Stimulated activated effector memory CD8-positive, alpha-beta T cell treated with anti-CD3 and anti-CD28 coated beads, Interleukin-12 subunit alpha, Interleukin-12 subunit beta, amount 100 ng/mL, for 72 hours (primary cell): Measurements from ENCODE around the gene TMEM178B.
A peak's percentile ranks its signal among the peaks of the same experiment; 100 is the strongest.
"Not testable (repeated sequence)": the region's sequence is repeated elsewhere in the genome, so short reads cannot be mapped to it uniquely, and the experiment has no call there.

Experiments
- ATAC-seq: fragments of 150-1000 bp; cut with Tn5 transposase; 2 replicates; pipeline ENCODE4 v1.10.0; 2021
- DNase-seq, 2 donors: peaks; one replicate each; pipeline ENCODE4 v3.0.0; 2021 to 2022; ENCODE audit warnings: low spot score in 2 of 2
- H3K27ac Mint-ChIP-seq: one replicate; pipeline ENCODE4 v1.8.0; 2022; ENCODE audit warnings: mild to moderate bottlenecking, mixed read lengths
- H3K36me3 Mint-ChIP-seq: one replicate; pipeline ENCODE4 v1.8.0; 2022; ENCODE audit warnings: mild to moderate bottlenecking, mixed read lengths
- H3K4me1 Mint-ChIP-seq: one replicate; pipeline ENCODE4 v1.8.0; 2022; ENCODE audit warnings: mixed read lengths
- H3K4me3 Mint-ChIP-seq: one replicate; pipeline ENCODE4 v1.8.0; 2022; ENCODE audit warnings: mild to moderate bottlenecking, mixed read lengths
- H3K9me3 Mint-ChIP-seq: one replicate; pipeline ENCODE4 v1.8.0; 2022; ENCODE audit warnings: mixed read lengths

The TMEM178B gene

GRCh38 chr7:141067856-141068255, 6.0 kb upstream of the TMEM178B start:
- not testable (repeated sequence) for H3K9me3 Mint-ChIP-seq, H3K27ac Mint-ChIP-seq, H3K4me3 Mint-ChIP-seq, ATAC-seq, DNase-seq, H3K36me3 Mint-ChIP-seq
- H3K4me1 Mint-ChIP-seq: peaks cover 23% of the 10 kb centered on the region

GRCh38 chr7:141071260-141071854, 2.5 kb upstream of the TMEM178B start:
- H3K27ac Mint-ChIP-seq: no peak overlapping the region
- H3K36me3 Mint-ChIP-seq: peaks cover 8% of the 10 kb centered on the region
- ATAC-seq: no peak
- peak in 1 of 2 donors; percentile 63 for DNase-seq
- H3K9me3 Mint-ChIP-seq: no peaks in the 10 kb centered on the region
- H3K4me3 Mint-ChIP-seq: peak overlapping the region; percentile 76
- H3K4me1 Mint-ChIP-seq: peaks cover 25% of the 10 kb centered on the region

GRCh38 chr7:141071855-141072547, 1.9 kb upstream of the TMEM178B start:
- no peaks in the 10 kb centered on the region for H3K9me3 Mint-ChIP-seq
- peaks cover 8% of the 10 kb centered on the region for H3K36me3 Mint-ChIP-seq
- DNase-seq (no peak), ATAC-seq (no peak)
- peak overlapping the region; percentile 76 for H3K4me3 Mint-ChIP-seq
- peaks cover 25% of the 10 kb centered on the region for H3K4me1 Mint-ChIP-seq
- H3K27ac Mint-ChIP-seq: no peak overlapping the region

- H3K36me3 Mint-ChIP-seq: peaks cover 8% of the 10 kb centered on the region
- peaks cover 25% of the 10 kb centered on the region for H3K4me1 Mint-ChIP-seq
- ATAC-seq (peak; percentile 64), DNase-seq (peak; percentile 7 to 60)
- peak overlapping the region; percentile 76 for H3K4me3 Mint-ChIP-seq
- no peak overlapping the region for H3K27ac Mint-ChIP-seq
- no peaks in the 10 kb centered on the region for H3K9me3 Mint-ChIP-seq
Measured at GRCh38 chr7:141072548-141073172, 1.2 kb upstream of the TMEM178B start.

- H3K9me3 Mint-ChIP-seq: no peaks in the 10 kb centered on the region
- peaks cover 8% of the 10 kb centered on the region for H3K36me3 Mint-ChIP-seq
- ATAC-seq (peak; percentile 69), DNase-seq (peak; percentile 14 to 66)
- no peak overlapping the region for H3K27ac Mint-ChIP-seq
- H3K4me3 Mint-ChIP-seq: peak overlapping the region; percentile 76
- H3K4me1 Mint-ChIP-seq: peaks cover 25% of the 10 kb centered on the region
Measured at GRCh38 chr7:141073173-141073640, 657 bp upstream of the TMEM178B start.

GRCh38 chr7:141074162-141074991, 513 bp downstream of the TMEM178B start:
- Mint-ChIP-seq H3K4me3 (peak overlapping the region; percentile 76), H3K4me1 (peaks cover 25% of the 10 kb centered on the region), H3K27ac (no peak overlapping the region), H3K9me3 (no peaks in the 10 kb centered on the region), H3K36me3 (peaks cover 8% of the 10 kb centered on the region)
- peak; percentile 63 for ATAC-seq
- peak; percentile 6 to 61 for DNase-seq

- Mint-ChIP-seq H3K4me1 (peaks cover 25% of the 10 kb centered on the region), H3K27ac (no peak overlapping the region), H3K4me3 (peak overlapping the region; percentile 76), H3K9me3 (no peaks in the 10 kb centered on the region), H3K36me3 (peaks cover 8% of the 10 kb centered on the region)
- DNase-seq (no peak), ATAC-seq (no peak)
Measured at GRCh38 chr7:141074997-141075396, 1.1 kb downstream of the TMEM178B start.

- H3K27ac Mint-ChIP-seq: no peak overlapping the region
- peaks cover 5% of the 10 kb centered on the region for H3K36me3 Mint-ChIP-seq
- no peaks in the 10 kb centered on the region for H3K9me3 Mint-ChIP-seq
- H3K4me3 Mint-ChIP-seq: no peak overlapping the region
- ATAC-seq (no peak), DNase-seq (no peak)
- peaks cover 14% of the 10 kb centered on the region for H3K4me1 Mint-ChIP-seq
Measured at GRCh38 chr7:141076377-141076776, 2.5 kb downstream of the TMEM178B start.

- Mint-ChIP-seq H3K36me3 (no peaks in the 10 kb centered on the region), H3K4me1 (no peaks in the 10 kb centered on the region), H3K9me3 (no peaks in the 10 kb centered on the region), H3K27ac (no peak overlapping the region), H3K4me3 (no peak overlapping the region)
- ATAC-seq (no peak), DNase-seq (no peak)
Measured at GRCh38 chr7:141079219-141079618, 5.4 kb downstream of the TMEM178B start.

- not testable (repeated sequence) for H3K27ac Mint-ChIP-seq, H3K4me1 Mint-ChIP-seq, DNase-seq, H3K36me3 Mint-ChIP-seq, H3K4me3 Mint-ChIP-seq, H3K9me3 Mint-ChIP-seq, ATAC-seq
Measured at GRCh38 chr7:141089490-141089889, 15.6 kb downstream of the TMEM178B start.

- DNase-seq: no peak
- no peaks in the 10 kb centered on the region for H3K9me3 Mint-ChIP-seq
- no peaks in the 10 kb centered on the region for H3K4me1 Mint-ChIP-seq
- H3K27ac Mint-ChIP-seq: no peak overlapping the region
- no peak for ATAC-seq
- H3K4me3 Mint-ChIP-seq: no peak overlapping the region
- H3K36me3 Mint-ChIP-seq: no peaks in the 10 kb centered on the region
Measured at GRCh38 chr7:141094336-141095070, 20.6 kb downstream of the TMEM178B start.

- Mint-ChIP-seq H3K36me3 (no peaks in the 10 kb centered on the region), H3K4me1 (no peaks in the 10 kb centered on the region), H3K9me3 (no peaks in the 10 kb centered on the region), H3K27ac (no peak overlapping the region), H3K4me3 (no peak overlapping the region)
- DNase-seq (no peak), ATAC-seq (no peak)
Measured at GRCh38 chr7:141097430-141097829, 23.6 kb downstream of the TMEM178B start.

GRCh38 chr7:141102436-141102835, 28.6 kb downstream of the TMEM178B start:
- H3K4me1 Mint-ChIP-seq: no peaks in the 10 kb centered on the region
- no peak for ATAC-seq
- no peaks in the 10 kb centered on the region for H3K9me3 Mint-ChIP-seq
- no peak for DNase-seq
- H3K27ac Mint-ChIP-seq: no peak overlapping the region
- H3K36me3 Mint-ChIP-seq: no peaks in the 10 kb centered on the region
- no peak overlapping the region for H3K4me3 Mint-ChIP-seq

GRCh38 chr7:141103847-141104429, 30.1 kb downstream of the TMEM178B start:
- Mint-ChIP-seq H3K9me3 (no peaks in the 10 kb centered on the region), H3K4me1 (no peaks in the 10 kb centered on the region), H3K4me3 (no peak overlapping the region), H3K27ac (no peak overlapping the region), H3K36me3 (no peaks in the 10 kb centered on the region)
- DNase-seq (no peak), ATAC-seq (no peak)
